Stimulated activated CD4-positive, alpha-beta T cell treated with anti-CD3 and anti-CD28 coated beads, Interleukin-15, amount 100 ng/mL, for 24 hours (primary cell): ENCODE data around the gene TMC7.
"Not testable (repeated sequence)": the region's sequence is repeated elsewhere in the genome, so short reads cannot be mapped to it uniquely, and the experiment has no call there.

Source experiments
- DNase-seq: peaks from one replicate; pipeline ENCODE4 v3.0.0-alpha.2; 2020

The TMC7 gene

GRCh38 chr16:18984435-18985005, 786 bp downstream of the TMC7 start:
- DNase-seq = no peak

DNA sequence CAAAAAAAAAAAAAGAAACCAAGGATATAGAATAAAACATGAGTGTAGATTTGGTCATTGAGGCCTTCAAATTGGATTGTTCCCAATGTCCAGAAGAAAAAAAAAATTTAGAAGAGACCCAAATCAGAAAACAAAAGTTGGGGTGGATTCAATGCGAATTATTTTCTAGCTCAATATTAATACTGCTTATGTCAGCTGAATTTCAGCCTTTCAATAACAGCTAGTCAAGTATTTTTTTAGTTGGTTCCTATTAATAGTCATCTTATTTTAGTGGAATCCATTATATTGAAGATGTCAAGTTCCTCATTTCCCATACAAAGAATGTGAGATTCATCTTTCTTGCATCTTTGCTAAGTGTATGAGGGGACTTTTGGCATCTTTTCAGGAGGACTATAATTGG, 1.5 kb downstream of the TMC7 start:
- DNase-seq = not testable (repeated sequence)

DNA sequence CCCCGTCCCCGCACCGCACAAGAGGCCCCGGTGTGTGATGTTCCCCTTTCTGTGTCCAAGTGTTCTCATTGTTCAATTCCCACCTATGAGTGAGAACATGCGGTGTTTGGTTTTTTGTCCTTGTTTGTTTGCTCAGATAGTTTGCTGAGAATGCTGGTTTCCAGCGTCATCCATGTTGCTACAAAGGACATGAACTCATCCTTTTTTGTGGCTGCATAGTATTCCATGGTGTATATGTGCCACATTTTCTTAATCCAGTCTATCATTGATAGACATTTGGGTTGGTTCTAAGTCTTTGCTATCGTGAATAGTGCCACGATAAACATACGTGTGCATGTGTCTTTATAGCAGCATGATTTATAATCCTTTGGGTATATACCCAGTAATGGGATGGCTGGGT, 8.0 kb downstream of the TMC7 start:
- DNase-seq = not testable (repeated sequence)

DNA sequence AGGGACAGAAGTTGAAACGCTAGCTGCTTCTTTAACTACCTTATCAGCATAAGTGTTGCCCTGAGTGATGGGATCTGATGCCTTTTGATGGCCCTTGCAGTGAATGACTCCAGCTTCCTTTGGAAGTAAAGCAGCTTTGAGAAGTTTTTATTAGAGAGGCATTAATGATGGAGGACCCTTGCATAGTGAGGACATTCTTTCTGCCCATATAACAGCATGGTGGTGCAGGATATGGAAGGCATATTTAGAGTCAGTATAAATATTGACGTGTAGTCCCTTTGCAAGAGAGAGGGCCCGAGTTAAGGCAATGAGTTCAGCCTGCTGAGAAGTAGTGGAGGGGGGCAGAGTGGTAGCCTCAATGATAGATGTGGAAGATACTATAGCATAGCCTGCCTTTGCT, 9.8 kb downstream of the TMC7 start:
- not testable (repeated sequence) for DNase-seq

GRCh38 chr16:18994181-18994580, 10.4 kb downstream of the TMC7 start:
- not testable (repeated sequence) for DNase-seq

DNA sequence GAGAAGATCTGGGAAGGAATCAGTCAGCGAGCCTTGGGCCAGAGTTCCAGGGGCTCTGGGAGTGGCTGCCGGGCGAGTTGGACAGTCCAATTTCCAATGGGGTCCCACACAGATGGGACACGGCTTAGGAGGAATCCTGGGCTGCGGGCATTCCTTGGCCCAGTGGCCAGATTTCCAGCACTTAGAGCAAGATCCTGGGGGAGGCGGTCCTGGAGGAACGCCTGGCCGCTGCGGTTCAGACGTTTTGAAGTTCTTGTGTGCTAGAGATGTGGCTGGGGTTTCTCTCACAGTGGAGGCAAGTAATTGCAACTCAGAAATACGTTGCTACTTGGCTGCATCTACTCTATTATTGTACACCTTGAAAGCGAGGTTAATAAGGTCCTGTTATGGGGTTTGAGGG, 11.7 kb downstream of the TMC7 start:
- not testable (repeated sequence) for DNase-seq

DNA sequence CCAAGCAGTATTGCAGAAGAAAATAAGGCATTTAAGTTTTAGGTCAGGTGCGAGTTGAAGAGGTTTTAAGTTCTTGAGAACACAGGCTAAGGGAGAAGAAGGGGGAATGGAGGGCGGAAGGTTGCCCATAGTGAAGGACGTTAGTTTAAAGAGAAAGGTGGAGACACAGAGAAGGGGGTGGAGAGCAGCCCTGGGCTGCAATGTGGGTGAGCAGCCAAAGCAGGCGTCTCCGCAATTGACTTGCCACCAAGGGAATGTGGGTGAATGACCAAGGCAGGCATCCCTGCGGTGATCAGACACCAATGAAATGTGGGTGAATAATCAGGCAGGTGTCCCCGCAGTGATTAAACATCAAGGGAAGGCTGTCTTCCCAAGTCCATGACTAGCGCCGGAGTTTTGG, 12.8 kb downstream of the TMC7 start:
- not testable (repeated sequence) for DNase-seq

DNA sequence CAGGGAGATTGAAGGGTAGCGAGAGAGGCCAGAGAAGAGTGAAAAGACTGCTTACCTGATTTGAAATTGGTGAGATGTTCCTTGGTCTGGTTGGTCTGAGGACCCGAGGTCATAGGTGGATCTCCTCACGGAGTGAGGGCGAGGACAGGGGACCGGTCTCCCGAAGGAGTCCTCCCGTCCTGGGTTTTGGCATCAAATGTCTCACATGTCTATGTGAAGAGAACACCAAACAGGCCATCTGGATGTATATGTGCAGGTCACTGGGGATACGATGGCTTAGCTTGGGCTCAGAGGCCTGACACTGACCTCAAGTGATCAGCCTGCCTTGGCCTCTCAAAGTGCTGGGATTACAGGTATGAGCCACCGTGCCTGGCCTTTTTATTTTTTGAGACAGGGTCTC, 13.3 kb downstream of the TMC7 start:
- DNase-seq = not testable (repeated sequence)

- DNase-seq = no peak
Measured at GRCh38 chr16:18999045-18999393, 15.3 kb downstream of the TMC7 start.

GRCh38 chr16:19001788-19002187, 18.1 kb downstream of the TMC7 start:
- DNase-seq = no peak

- no peak for DNase-seq
Measured at GRCh38 chr16:19003935-19004334, 20.2 kb downstream of the TMC7 start.

DNA sequence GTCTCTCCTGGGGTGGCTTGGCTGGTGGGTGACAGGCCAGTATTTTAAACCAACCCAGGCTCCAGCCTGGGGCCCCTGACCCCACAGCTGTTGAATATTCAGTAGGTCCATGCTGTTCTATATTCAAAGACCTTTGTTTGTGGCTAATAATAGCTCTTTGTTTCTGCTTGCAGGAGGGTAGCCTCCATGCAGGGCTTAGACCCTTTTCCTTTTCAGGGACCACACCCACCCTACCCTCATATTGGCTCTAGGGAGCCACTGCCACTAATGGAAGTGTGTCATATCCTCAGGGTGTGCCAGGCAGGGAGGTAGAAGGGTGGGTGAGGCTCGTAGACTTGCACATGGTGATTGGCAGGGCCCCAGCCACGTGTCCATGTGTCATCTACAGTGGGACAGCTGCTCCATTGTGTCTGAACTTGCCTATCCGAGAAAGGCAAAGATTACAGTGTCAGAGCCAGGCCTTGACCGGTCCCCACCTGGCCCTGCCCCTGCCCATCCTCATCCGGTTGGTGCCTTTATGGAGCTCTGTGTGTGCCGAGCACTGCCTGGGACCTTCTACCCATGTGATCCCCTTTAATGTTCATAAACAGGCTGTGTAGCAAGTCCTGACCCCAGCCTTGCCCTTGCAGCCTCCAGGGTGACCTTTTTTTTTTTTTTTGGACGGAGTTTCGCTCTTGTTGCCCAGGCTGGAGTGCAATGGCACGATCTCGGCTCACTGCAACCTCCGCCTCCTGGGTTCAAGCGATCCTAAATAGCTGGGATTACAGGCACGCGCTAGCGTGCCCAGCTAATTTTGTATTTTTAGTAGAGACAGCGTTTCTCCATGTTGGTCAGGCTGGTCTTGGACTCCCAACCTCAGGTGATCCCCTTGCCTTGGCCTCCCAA, 22.1 kb downstream of the TMC7 start:
- DNase-seq = no peak

DNA sequence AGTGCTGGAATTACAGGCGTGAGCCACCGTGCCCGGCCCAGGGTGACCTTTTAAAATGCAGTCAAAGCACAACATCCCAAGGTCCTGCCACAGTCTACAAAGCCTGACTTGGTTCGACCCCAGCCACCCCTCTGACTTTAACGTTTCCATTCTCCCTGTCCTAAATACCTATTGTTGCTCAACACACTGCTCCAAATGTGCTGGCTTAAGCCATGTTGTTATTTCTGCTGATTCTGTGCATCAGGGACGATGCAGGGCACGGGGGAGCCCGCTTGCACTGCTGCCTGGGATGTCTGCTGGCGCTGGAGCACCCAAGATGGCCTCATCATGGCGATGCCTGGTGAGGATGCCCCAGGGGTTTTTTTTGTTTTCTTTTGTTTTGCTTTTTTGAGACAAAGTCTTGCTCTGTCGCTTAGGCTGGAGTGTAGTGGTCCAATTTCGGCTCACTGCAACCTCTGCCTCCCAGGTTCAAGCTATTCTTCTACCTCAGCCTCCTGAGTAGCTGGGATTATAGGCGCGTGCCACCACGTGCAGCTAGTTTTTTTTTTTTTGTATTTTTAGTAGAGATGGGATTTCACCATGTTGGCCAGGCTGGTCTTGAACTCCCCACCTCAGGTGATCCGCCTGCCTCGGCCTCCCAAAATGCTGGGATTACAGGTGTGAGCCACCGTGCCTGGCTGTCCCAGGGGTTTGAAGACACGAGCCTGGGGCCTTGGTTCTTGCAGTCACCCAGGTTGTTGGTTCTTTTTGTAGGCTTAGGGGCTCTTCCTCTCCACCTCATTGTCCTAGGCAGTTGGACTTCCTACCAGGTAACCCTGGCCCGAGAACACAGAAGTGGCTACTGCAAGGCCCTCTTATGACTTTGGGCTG, 22.9 kb downstream of the TMC7 start:
- no peak for DNase-seq

GRCh38 chr16:19008245-19009169, 24.8 kb downstream of the TMC7 start:
- DNase-seq = no peak

DNA sequence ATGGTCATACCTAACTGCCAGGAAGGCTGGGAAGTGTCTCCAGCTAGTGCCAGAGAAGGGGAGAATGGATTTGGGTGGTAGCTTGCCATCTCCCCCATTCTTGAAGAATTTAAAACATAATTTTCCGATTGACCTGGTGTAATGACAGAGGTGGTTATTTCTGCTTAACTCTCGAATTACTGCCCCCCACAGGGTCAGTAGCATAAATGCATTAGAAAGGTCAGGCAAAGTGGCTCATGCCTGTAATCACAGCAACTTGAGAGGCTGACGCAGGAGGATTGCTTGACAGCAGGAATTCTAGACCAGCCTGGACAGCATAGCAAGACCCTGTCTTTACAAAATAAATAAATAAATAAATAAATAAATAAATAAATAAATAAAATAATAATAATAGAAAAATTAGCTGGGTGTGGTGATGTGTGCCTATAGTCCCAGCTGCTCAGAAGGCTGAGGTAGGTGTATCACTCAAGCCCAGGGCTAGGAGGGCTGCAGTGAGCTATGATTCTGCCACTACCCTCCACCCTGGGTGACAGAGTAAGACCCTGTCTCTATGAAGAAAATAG, 27.5 kb downstream of the TMC7 start:
- DNase-seq = no peak

DNA sequence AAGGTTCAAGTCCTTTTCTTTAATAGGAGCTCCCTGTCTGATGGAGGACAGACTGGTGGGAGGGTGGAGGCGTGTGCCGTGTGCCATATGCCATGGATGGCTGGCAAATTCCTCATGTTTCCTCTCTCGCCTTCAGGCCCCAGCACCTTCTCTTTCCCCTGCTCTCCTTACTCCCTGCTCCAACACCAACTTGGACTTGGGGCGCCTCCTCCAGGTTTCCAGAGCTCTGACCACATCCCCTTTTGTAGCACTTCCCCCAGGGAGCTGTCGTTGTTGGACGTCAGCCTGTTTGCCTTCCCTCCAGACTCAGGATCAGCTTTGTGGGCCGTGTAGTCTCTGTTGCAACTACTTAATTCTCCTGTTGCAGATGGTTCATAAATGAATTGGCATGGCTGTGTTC, 30.7 kb downstream of the TMC7 start:
- DNase-seq = no peak

DNA sequence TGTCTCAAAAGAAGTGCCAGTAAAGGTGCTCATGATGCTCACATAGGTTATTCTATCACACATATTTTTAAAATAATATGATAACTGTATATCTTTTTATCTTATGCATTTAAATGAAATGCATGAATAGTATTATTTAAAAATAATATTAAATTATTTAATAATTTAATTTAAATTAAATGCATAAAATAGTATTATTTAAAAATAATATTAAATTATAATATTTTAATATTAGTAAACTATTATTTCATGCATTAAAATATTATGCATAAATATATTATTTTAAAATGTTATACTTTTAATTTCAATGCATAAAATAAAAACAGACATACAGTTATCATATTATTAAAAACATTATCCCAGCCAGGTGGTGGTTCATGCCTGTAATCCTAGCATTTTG, 33.4 kb downstream of the TMC7 start:
- no peak for DNase-seq

DNA sequence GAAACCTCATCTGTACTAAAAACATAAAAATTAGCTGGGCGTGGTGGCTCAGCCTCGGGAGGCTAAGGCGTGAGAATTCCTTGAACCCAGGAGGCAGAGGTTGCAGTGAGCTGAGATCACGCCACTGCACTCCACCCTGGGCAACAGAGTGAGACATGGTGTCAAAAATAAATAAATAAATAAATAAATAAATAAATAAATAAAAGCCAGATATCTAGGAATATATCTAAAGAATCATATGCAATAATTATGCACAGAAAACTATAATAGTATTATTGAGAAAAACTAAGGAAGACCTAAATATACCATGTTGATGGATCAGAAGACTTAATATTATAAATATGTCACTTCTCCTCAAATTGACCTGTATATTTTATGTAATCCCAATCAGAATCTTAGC, 37.0 kb downstream of the TMC7 start:
- DNase-seq = no peak

GRCh38 chr16:19021747-19022146, 38.0 kb downstream of the TMC7 start:
- no peak for DNase-seq

DNA sequence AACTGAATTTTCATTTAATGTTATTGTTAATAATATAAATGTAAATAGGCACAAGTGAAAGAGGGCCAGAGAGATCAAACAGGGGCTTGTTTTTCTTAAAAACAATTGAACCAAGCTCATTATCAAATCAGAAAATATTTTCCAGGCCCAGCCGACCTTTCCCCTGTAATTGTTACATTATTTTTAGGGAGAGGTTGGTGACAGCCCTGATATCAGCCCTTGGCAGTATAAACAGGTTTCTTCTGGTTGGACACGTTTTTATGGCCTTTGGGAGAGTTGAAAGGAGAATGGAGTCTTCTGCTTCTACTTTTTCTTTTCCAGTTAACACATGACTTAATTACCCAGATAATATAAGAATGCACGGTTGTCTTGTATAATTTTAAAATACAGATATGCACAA, 43.7 kb downstream of the TMC7 start:
- no peak for DNase-seq

- DNase-seq = no peak
Measured at GRCh38 chr16:19029980-19030379, 46.2 kb downstream of the TMC7 start.

DNA sequence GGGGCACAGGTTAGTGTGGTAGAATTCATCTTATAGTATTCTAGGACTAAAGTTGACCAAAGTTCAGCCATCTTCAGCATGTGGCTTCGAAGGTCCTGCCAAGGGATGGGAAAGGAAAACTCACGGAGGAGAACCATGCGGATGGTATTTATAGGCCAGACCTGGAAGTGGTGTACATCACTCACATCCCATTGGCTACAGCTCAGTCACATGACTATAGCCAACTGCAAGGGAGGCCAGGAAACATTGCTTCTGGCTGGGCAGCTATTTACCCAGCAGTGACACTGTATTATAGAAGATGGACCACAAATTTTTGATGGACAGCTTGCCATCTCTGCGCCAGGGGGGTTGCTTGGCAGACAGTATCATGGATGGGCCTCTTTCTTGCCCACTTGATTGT, 48.0 kb downstream of the TMC7 start:
- DNase-seq = no peak
